ENCODE results near the gene CYBRD1.

GRCh38 chr2:171602352-171602751 lies 80.1 kb downstream of the CYBRD1 start:
- TF ChIP-seq CTCF (IDR thresholded peaks at IDR 0.05) (no peak), POLR2A (IDR thresholded peaks at IDR 0.05) (no peak)

Data from testis (tissue), 2 donors.